Measurements from ENCODE around the gene KCTD17.
A peak's percentile ranks its signal among the peaks of the same experiment; 100 is the strongest.

Gene KCTD17

DNA sequence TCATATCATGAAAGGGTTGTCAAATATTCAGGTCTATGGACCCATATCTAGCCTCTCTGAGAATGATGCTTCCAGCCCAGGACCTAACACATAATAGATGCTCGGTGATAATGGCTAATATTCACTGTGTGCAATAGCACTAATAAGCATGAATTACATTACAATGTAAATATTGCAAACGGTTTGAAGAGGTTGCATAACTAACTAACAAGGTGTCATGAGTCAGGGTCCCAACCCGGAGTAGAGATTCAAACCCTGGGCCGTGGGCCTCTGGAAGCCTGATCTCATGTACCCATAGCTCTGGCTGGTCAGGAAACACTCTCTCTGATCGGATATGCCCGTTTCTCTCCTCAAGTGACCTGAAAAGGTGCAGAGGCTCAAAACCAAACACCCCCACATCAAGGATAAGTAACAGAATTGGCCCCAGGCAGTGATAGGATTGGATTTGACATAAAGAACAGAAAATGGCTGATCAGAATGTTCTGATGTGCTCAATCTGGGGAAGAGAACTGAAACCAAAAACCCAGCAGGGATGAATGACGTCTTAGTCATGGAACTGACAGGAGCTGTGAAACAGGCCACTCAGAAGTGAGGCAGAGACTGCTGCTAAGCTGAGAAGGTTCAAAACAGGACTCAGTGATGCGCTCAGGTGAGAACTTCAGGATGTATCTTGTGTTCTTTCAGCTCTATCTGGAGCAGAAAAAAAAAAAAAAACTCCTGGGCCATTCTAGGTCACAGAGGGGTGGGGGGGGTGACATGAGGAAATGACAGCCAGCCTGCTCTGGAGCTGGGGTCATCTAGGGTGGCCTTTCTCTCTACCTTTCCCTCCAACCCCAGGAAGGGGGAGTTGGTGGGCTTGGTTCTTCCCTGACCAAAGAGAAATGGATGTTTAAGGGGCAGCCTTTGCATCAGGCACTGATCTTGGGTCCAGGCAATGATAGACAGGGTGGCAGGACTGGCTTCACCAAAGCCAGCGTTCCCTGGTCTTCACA, 6.6 kb upstream of the KCTD17 start:
- Mint-ChIP-seq H3K27ac (no peak overlapping the region), H3K36me3 (ENCODE audit: low read depth) (no peaks in the 10 kb centered on the region), H3K27me3 (peaks cover 4% of the 10 kb centered on the region), H3K4me1 (peaks cover 25% of the 10 kb centered on the region), H3K9me3 (no peaks in the 10 kb centered on the region), H3K4me3 (no peak overlapping the region)
- DNase-seq, result no peak
- ATAC-seq, result peak; percentile 78

DNA sequence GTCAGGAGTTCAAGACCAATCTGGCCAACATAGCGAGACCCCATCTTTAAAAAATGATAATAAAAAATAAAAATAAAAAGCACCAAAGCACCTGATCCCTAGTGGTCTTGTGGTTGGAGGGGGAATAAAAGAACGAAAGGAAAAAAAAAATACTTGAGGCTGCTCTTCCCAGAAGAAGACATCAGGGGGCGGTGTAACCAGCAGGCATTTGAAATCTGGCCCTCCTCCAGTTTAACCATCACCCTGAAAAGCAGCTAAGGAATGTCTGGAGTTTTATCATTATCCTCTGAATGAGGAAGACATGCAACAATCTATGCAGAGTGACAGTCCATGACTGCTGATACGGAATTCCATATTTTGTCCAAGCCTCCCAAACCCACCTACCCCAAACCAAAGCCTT, 5.6 kb upstream of the KCTD17 start:
- ATAC-seq (no peak), DNase-seq (no peak)
- no peaks in the 10 kb centered on the region for H3K9me3 Mint-ChIP-seq
- peaks cover 22% of the 10 kb centered on the region for H3K4me1 Mint-ChIP-seq
- H3K27me3 Mint-ChIP-seq, result peaks cover 4% of the 10 kb centered on the region
- no peak overlapping the region for H3K4me3 Mint-ChIP-seq
- H3K36me3 Mint-ChIP-seq (ENCODE audit: low read depth), result no peaks in the 10 kb centered on the region
- H3K27ac Mint-ChIP-seq, result no peak overlapping the region

DNA sequence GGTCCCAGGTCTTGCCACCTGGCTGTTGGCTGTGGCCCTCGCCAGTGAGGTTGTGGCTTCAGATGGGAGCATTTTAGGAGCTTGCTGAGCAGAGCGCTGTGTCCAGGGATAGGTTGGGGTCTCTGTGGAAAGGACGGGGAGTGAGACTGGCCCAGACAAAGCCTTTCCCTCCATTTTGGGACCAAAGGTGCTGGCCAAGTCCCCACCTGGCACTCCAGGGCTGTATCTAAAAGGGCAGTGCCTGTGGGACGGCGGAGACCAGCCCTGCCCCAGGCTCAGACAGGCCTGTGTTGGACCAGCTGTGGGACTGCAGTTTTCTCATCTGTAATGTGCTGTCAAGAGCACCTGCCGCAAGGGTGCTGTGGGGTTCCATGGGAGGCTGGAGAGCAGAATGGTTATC, 5.0 kb upstream of the KCTD17 start:
- peaks cover 4% of the 10 kb centered on the region for H3K27me3 Mint-ChIP-seq
- no peaks in the 10 kb centered on the region for H3K9me3 Mint-ChIP-seq
- DNase-seq, result no peak
- H3K27ac Mint-ChIP-seq, result no peak overlapping the region
- ATAC-seq, result no peak
- no peak overlapping the region for H3K4me3 Mint-ChIP-seq
- H3K36me3 Mint-ChIP-seq (ENCODE audit: low read depth), result no peaks in the 10 kb centered on the region
- H3K4me1 Mint-ChIP-seq, result peaks cover 20% of the 10 kb centered on the region

DNA sequence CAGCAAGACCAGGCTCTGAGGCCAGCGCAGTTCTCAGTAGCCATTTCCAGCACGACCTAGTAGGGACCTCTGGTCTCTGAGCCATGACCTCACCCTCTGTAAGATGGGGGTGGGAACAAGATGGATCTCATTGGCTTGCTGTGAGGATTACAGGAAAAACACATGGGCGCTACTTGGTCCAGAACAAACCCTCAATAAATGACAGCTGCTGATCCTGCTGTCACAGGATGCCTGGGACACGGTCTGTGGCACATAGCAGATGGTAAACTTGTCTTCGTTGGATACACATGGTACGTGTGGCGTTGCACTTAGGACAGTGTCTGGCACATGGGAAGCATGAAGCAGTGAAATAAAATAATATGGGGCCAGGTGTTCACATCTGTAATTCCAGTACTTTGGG, 4.5 kb upstream of the KCTD17 start:
- H3K4me1 Mint-ChIP-seq, result peaks cover 18% of the 10 kb centered on the region
- no peak overlapping the region for H3K27ac Mint-ChIP-seq
- no peak overlapping the region for H3K4me3 Mint-ChIP-seq
- DNase-seq, result no peak
- no peaks in the 10 kb centered on the region for H3K9me3 Mint-ChIP-seq
- peaks cover 4% of the 10 kb centered on the region for H3K27me3 Mint-ChIP-seq
- H3K36me3 Mint-ChIP-seq (ENCODE audit: low read depth), result no peaks in the 10 kb centered on the region
- no peak for ATAC-seq

DNA sequence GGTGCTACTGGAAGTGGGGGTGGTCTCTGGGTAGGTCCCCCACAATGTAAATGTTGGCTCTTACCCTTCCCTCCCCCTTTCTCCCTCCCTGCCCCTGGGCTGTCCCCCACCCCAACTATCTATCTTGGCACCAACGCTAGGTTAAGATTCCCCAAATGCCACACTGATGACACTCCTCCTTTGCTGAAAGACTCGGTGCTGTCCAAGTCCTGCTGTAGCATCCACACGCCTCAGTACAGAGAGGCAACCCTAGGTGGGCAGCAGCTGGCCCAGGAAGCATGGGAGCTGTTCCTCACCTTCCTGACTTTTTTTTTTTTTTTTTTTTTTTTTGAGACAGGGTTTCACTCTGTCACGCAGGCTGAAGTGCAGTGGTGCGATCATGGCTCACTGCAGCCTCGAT, 3.4 kb upstream of the KCTD17 start:
- ATAC-seq (no peak), DNase-seq (no peak)
- Mint-ChIP-seq H3K27me3 (peaks cover 4% of the 10 kb centered on the region), H3K36me3 (ENCODE audit: low read depth) (no peaks in the 10 kb centered on the region), H3K27ac (no peak overlapping the region), H3K4me1 (peaks cover 24% of the 10 kb centered on the region), H3K4me3 (no peak overlapping the region), H3K9me3 (no peaks in the 10 kb centered on the region)

DNA sequence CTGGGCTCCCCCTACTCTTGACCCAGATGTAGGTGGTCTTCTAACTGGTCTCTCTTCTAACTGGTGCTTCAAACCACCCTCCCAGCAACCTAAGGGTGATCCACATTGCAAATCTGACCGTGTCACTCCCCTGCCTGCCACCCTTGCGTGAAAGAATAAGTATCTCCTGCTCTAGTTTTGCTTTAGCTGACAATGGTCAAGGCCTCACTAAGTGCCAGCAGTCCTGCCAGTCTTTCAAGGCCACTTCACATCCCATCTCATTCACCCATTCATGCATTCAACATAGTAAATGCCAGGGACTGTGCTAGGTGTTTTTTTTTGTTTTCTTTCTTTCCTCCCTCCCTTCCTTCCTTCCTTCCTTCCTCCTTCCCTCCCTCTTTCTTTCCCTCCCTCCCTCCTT, 2.3 kb upstream of the KCTD17 start:
- Mint-ChIP-seq H3K27ac (no peak overlapping the region), H3K27me3 (peaks cover 4% of the 10 kb centered on the region), H3K4me3 (no peak overlapping the region), H3K4me1 (peaks cover 24% of the 10 kb centered on the region), H3K9me3 (no peaks in the 10 kb centered on the region), H3K36me3 (ENCODE audit: low read depth) (no peaks in the 10 kb centered on the region)
- no peak for ATAC-seq
- no peak for DNase-seq

DNA sequence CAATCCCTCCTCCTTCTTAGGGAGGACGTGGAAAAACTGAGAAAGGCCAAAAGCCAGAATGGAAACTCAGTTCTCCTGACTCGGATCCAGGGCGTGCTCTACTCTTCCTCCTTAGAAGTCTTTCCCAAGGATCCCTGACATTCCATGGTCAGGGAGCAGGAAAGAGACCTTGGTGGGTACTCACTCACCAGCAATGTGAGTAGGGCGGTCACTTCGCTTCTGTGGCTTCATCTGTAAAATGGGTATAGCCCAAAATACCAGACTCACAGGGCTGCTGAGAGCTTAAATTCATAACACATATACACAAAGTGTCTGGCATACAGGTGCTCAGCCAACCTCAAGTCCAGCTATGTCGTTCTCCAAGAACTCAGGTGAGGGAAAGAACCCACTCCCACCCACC, 629 bp upstream of the KCTD17 start:
- H3K27ac Mint-ChIP-seq, result no peak overlapping the region

DNA sequence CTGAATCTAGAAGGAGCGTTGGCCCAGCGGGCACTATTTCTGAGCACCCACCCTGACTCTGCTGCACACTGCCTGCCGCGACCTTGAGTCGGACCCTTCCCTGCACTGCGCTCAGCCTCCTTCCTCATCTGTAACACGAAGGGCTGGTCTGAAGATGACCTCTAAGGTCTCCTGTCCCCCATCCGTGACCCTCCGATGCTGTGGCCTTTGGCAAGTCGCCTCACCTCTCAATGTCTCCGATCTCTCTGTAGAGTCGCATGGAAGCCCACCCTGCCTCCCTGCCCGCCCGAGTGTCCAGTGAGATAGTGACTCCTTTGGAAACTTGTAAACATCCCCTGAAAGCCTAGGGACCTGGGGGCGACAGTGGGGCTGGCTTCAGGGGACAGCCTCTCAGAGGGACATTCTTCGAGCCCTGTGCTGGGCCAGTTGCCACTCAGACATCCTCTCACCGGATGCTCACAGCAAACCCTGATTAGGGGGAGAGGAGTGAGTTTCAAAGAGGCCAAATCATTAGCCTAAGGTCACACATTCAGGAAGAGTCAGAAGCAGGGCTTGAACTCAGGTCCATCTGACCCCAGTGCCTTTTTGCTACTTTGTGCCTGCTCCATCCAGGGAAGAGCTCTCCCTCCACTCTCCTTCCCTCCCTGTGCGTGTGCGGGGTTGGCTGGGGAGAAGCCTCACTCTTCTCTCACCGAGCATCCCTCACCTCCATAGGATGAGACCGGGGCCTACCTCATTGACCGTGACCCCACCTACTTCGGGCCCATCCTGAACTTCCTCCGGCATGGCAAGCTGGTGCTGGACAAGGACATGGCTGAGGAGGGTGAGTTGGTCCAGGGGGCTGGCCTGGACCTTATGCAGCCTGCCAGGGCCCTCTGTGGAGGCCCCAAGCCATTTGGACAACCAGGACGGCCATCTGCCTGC, 1.1 kb downstream of the KCTD17 start:
- peaks cover 7% of the 10 kb centered on the region for H3K4me1 Mint-ChIP-seq
- DNase-seq (no peak), ATAC-seq (no peak)
- no peaks in the 10 kb centered on the region for H3K9me3 Mint-ChIP-seq
- peak overlapping the region; percentile 68 for H3K27ac Mint-ChIP-seq
- no peaks in the 10 kb centered on the region for H3K27me3 Mint-ChIP-seq
- peaks cover 5% of the 10 kb centered on the region for H3K36me3 Mint-ChIP-seq (ENCODE audit: low read depth)
- peak overlapping the region; percentile 78 for H3K4me3 Mint-ChIP-seq

More for the DNA sequence above, 629 bp upstream of the KCTD17 start:
- Mint-ChIP-seq H3K9me3 (no peaks in the 10 kb centered on the region), H3K4me3 (peak overlapping the region; percentile 64), H3K27me3 (no peaks in the 10 kb centered on the region), H3K36me3 (ENCODE audit: low read depth) (no peaks in the 10 kb centered on the region), H3K4me1 (peaks cover 9% of the 10 kb centered on the region)
- no peak for DNase-seq
- no peak for ATAC-seq

DNA sequence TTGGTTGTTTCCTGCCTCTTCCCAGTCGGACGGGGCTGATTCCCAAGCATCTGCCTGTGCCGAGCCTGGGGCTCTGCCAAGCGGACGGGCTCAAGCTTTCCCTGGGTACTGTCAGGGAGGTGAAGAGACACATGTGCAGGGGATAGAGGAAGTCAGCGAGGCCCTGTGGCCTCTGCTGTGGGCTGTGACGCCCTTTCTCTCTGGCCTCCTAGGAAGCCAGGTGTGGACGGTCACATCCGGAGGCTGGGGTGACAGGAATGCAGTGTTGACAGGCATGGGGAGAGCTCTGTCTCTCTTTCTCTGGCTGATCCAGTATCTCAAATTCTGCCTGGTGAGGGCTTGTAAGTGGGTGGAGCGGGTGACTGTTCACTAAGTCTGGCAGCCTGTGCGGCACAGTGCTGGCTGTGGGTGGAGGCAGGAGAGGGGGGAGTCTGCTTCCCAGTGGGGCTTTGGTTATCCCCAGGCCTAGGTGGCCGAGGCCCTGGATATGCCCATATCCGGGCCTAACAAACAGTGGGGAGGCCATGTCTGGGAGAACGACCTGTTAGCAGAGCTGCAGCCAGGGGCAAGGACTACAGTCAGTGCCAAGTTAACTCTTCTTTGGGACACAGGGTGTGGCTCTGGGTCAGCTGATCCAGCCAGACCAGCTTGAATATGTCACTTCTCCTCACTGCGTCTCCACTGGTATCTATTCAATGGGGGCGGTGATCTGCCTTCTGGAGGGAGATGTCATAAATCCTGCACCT, 1.9 kb downstream of the KCTD17 start:
- H3K4me3 Mint-ChIP-seq, result no peak overlapping the region
- no peak for ATAC-seq
- H3K27me3 Mint-ChIP-seq, result no peaks in the 10 kb centered on the region
- H3K4me1 Mint-ChIP-seq, result peaks cover 7% of the 10 kb centered on the region
- no peak overlapping the region for H3K27ac Mint-ChIP-seq
- H3K9me3 Mint-ChIP-seq, result no peaks in the 10 kb centered on the region
- no peak for DNase-seq
- peaks cover 5% of the 10 kb centered on the region for H3K36me3 Mint-ChIP-seq (ENCODE audit: low read depth)

DNA sequence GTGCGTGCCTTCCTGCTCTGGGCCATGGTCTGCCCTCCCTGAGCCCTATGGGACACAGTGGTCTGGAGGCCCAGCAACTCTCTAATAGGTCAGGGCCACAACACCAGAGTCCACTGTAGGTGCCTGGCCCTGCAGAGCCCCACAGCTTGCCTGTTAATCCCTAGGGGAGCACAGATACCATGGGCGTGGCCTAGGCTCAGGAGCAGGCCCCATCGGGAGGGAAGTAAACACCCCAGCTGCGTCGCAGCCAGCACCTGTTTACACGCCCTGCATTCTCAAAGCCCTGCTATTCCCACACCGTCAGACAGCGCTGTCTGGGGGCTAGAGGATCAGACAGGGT, 2.5 kb downstream of the KCTD17 start:
- no peak for DNase-seq
- H3K4me3 Mint-ChIP-seq, result no peak overlapping the region
- no peaks in the 10 kb centered on the region for H3K9me3 Mint-ChIP-seq
- H3K36me3 Mint-ChIP-seq (ENCODE audit: low read depth), result peaks cover 5% of the 10 kb centered on the region
- no peak overlapping the region for H3K27ac Mint-ChIP-seq
- peaks cover 7% of the 10 kb centered on the region for H3K4me1 Mint-ChIP-seq
- H3K27me3 Mint-ChIP-seq, result no peaks in the 10 kb centered on the region
- ATAC-seq, result no peak

DNA sequence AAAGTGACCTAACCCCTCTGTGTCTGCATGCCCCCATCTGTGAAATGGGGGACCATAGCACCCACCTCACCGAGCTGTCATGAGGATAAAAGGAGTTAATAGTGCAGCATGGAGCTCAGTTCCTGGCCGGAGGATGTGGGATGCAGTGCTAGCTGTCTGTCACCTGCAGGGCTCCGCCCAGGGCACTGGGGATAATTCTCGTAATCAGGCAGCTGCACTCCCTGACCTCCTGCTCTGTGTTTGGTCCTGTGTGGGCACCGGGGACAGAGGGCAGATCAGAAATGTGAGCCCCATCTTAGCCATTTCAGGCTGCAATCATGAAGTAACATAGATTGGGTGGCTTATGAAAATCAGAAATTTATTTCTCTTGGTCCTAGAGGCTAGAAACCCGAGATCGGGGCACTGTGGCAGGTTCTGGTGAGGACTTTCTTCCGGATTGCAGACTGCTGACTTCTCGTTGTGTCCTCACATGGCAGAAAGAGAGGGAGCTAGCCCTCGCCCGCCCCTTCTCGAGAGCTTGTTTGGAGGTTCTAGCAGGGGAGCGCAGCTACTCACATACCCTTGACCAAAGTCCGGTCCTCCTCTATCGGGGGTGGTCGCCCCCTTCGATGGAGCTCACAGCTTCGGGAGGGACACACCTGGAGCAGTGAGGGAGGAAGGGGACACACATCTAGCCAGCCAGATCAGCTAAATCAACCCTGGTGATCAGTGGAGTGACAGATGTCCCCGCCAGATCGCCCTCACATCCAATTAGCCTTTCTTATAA, 3.2 kb downstream of the KCTD17 start:
- no peak overlapping the region for H3K27ac Mint-ChIP-seq
- peaks cover 5% of the 10 kb centered on the region for H3K36me3 Mint-ChIP-seq (ENCODE audit: low read depth)
- no peaks in the 10 kb centered on the region for H3K27me3 Mint-ChIP-seq
- no peak for ATAC-seq
- peaks cover 9% of the 10 kb centered on the region for H3K4me1 Mint-ChIP-seq
- no peak overlapping the region for H3K4me3 Mint-ChIP-seq
- DNase-seq, result no peak
- no peaks in the 10 kb centered on the region for H3K9me3 Mint-ChIP-seq

DNA sequence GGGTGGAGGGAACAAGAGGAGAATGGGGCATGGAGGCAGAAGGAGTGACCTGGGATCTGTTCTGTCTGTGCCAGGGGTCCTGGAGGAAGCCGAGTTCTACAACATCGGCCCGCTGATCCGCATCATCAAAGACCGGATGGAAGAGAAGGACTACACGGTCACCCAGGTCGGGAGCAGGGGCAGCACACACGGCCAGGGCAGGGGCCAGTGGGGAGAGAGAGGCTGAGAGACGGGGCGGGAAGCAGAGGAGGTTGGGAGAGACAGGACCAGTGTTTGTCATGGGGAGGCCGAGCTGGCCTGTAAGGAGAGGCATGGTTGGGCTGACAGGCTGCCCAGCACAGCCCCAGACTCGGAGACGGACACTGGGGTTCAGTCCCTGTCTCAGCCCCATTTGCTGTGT, 4.7 kb downstream of the KCTD17 start:
- H3K36me3 Mint-ChIP-seq (ENCODE audit: low read depth), result peaks cover 5% of the 10 kb centered on the region
- H3K27ac Mint-ChIP-seq, result no peak overlapping the region
- peaks cover 22% of the 10 kb centered on the region for H3K4me1 Mint-ChIP-seq
- H3K4me3 Mint-ChIP-seq, result no peak overlapping the region
- ATAC-seq (no peak), DNase-seq (no peak)
- no peaks in the 10 kb centered on the region for H3K27me3 Mint-ChIP-seq
- no peaks in the 10 kb centered on the region for H3K9me3 Mint-ChIP-seq

DNA sequence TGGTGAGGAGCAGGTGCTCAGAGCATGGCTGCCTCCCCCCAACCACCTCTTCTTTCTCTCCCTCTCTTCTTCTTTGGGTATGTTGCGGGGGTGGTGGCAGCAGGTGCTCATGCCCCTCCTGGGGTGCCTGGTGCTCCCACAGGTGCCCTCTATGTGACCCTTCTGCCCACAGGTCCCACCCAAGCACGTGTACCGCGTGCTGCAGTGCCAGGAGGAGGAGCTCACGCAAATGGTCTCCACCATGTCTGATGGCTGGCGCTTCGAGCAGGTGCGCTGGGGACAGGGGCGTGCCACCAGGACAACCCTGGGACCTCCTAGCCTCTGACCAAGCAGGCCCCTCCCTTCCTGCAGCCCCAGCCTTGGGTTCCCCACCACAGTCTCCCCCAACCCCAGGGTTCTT, 5.7 kb downstream of the KCTD17 start:
- ATAC-seq (no peak), DNase-seq (no peak)
- Mint-ChIP-seq H3K4me3 (no peak overlapping the region), H3K27me3 (no peaks in the 10 kb centered on the region), H3K27ac (no peak overlapping the region), H3K9me3 (no peaks in the 10 kb centered on the region), H3K4me1 (peaks cover 29% of the 10 kb centered on the region), H3K36me3 (ENCODE audit: low read depth) (peaks cover 5% of the 10 kb centered on the region)

Data from activated naive CD8-positive, alpha-beta T cell treated with anti-CD3 and anti-CD28 coated beads, Interleukin-2, amount 50 U/mL, for 24 hours (primary cell).